Progenitor cell of endocrine pancreas (in vitro differentiated cells): ENCODE results near the gene NPIPB9. TPM values are rescaled to one million over a fixed set of nuclear protein-coding genes. Genes with fewer than 3 reads are reported as not detected.
"Not testable (repeated sequence)": the region's sequence is repeated elsewhere in the genome, so short reads cannot be mapped to it uniquely, and the experiment has no call there.

ENCODE experiments used
- DNase-seq: peaks from one replicate; pipeline ENCODE4 v3.0.0; 2021; ENCODE audit warnings: low spot score; ENCODE audit not compliant: unreplicated experiment
- H3K27ac Mint-ChIP-seq: 2 replicates; pipeline ENCODE4 v1.8.0; 2021; ENCODE audit warnings: mild to moderate bottlenecking, moderate library complexity, mixed read lengths
- H3K27me3 Mint-ChIP-seq: 2 replicates; pipeline ENCODE4 v1.8.0; 2021; ENCODE audit warnings: mixed read lengths
- H3K36me3 Mint-ChIP-seq: 2 replicates; pipeline ENCODE4 v1.8.0; 2022; ENCODE audit warnings: mixed read lengths; ENCODE audit not compliant: insufficient read depth
- H3K4me1 Mint-ChIP-seq: 2 replicates; pipeline ENCODE4 v1.8.0; 2021; ENCODE audit warnings: low read depth, mixed read lengths
- H3K4me3 Mint-ChIP-seq: 2 replicates; pipeline ENCODE4 v1.8.0; 2021; ENCODE audit warnings: low read depth, mild to moderate bottlenecking, moderate library complexity, mixed read lengths
- H3K9me3 Mint-ChIP-seq: 2 replicates; pipeline ENCODE4 v1.8.0; 2021; ENCODE audit warnings: low read depth, mixed read lengths
- total RNA-seq: library from RNA; stranded (reverse); gene quantifications from 2 replicates; pipeline ENCODE4 v1.2.1, GENCODE V29; 2021
- TF ChIP-seq, protein P1 (sequence below): fragments of 200-600 bp; sonication (generic); IDR thresholded peaks from one replicate; pipeline ENCODE4 v1.5.0; 2021; ENCODE audit warnings: antibody characterized with exemption, mild to moderate bottlenecking; ENCODE audit not compliant: unreplicated experiment

The NPIPB9 gene
- total RNA-seq, 1 donor from 2014 or later = 3.4 TPM

DNA sequence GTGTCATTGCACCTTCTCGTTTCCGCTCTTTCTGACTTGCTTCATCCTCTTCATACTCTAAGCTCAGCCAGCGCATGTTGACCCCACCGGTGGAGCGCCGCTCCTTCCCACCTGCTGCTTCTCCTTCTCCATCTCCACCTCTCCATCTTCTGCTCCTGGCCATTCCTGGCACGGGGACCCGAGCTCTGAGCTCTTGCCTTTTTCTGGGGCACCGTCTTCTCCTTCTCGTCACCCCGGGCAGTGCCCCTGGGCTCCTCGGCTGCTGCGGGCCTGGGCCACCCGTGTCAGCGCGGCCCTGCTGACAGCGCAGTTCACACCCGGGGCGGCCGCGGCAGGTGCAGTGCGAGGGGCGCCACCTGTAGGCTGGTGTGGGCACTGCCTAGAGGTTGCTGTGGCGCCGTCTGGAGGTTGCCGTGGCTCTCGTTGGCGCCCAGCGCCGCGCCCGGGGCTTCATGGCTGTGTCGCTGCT, 1.6 kb upstream of the NPIPB9 start:
- not testable (repeated sequence) for H3K27ac Mint-ChIP-seq
- peak; percentile 19 for DNase-seq

DNA sequence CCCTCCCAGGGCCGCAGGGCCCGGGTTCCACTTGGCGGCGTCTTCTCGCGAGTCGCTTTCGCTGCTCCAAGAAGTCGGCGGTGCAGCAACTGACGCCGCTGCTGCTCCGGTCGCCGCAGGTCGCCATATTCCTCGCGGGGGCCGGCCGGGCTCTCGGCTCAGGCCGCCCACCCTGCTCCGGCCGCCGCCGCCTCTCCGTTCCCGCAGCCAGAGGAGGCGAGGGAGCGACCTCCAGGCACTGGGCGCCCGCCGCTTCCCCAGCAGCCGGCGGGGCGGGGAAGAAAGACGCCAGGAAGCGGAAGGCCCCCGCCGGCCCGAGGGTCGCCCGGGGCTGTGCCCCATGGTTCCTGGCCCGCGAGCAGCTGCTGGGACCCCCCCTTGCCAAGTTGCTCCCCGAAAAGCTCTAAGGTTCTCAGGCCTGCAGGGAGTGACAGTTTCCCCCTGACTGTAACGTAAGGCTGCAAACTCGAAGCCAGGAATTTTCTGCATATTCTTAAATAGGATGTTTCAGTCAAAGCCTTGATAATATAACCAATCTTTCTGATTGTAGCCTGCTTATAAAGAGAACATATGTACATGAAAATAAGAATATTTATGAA, 1.0 kb upstream of the NPIPB9 start:
- H3K4me1 Mint-ChIP-seq, DNase-seq, H3K27ac Mint-ChIP-seq, H3K4me3 Mint-ChIP-seq, H3K36me3 Mint-ChIP-seq, H3K27me3 Mint-ChIP-seq, H3K9me3 Mint-ChIP-seq: not testable (repeated sequence)

More for the DNA sequence above, 1.6 kb upstream of the NPIPB9 start:
- H3K27me3 Mint-ChIP-seq, H3K9me3 Mint-ChIP-seq, H3K4me3 Mint-ChIP-seq, H3K36me3 Mint-ChIP-seq, H3K4me1 Mint-ChIP-seq: not testable (repeated sequence)
- TF ChIP-seq, protein P1, sequence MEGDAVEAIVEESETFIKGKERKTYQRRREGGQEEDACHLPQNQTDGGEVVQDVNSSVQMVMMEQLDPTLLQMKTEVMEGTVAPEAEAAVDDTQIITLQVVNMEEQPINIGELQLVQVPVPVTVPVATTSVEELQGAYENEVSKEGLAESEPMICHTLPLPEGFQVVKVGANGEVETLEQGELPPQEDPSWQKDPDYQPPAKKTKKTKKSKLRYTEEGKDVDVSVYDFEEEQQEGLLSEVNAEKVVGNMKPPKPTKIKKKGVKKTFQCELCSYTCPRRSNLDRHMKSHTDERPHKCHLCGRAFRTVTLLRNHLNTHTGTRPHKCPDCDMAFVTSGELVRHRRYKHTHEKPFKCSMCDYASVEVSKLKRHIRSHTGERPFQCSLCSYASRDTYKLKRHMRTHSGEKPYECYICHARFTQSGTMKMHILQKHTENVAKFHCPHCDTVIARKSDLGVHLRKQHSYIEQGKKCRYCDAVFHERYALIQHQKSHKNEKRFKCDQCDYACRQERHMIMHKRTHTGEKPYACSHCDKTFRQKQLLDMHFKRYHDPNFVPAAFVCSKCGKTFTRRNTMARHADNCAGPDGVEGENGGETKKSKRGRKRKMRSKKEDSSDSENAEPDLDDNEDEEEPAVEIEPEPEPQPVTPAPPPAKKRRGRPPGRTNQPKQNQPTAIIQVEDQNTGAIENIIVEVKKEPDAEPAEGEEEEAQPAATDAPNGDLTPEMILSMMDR = peak; percentile 36

GRCh38 chr16:28781697-28782096, 30.1 kb downstream of the NPIPB9 start:
- not testable (repeated sequence) for H3K9me3 Mint-ChIP-seq, H3K36me3 Mint-ChIP-seq, H3K27me3 Mint-ChIP-seq, H3K4me1 Mint-ChIP-seq, H3K27ac Mint-ChIP-seq, H3K4me3 Mint-ChIP-seq, DNase-seq

- not testable (repeated sequence) for H3K4me1 Mint-ChIP-seq, H3K36me3 Mint-ChIP-seq, H3K9me3 Mint-ChIP-seq, H3K27ac Mint-ChIP-seq, DNase-seq, H3K27me3 Mint-ChIP-seq, H3K4me3 Mint-ChIP-seq
Measured at GRCh38 chr16:28782357-28782756, 30.8 kb downstream of the NPIPB9 start.

GRCh38 chr16:28802235-28803019, 50.8 kb downstream of the NPIPB9 start:
- not testable (repeated sequence) for H3K9me3 Mint-ChIP-seq, H3K27me3 Mint-ChIP-seq, H3K36me3 Mint-ChIP-seq, H3K4me1 Mint-ChIP-seq, H3K27ac Mint-ChIP-seq, DNase-seq, H3K4me3 Mint-ChIP-seq
- TF ChIP-seq, protein P1 = peak; percentile 54

- not testable (repeated sequence) for H3K9me3 Mint-ChIP-seq, DNase-seq, H3K27me3 Mint-ChIP-seq, H3K4me1 Mint-ChIP-seq, H3K27ac Mint-ChIP-seq, H3K36me3 Mint-ChIP-seq, H3K4me3 Mint-ChIP-seq
Measured at GRCh38 chr16:28807445-28808120, 56.0 kb downstream of the NPIPB9 start.

GRCh38 chr16:28820016-28820415, 68.4 kb downstream of the NPIPB9 start:
- Mint-ChIP-seq H3K27ac (no peak overlapping the region), H3K4me3 (no peak overlapping the region), H3K27me3 (no peaks in the 10 kb centered on the region), H3K9me3 (peaks cover 3% of the 10 kb centered on the region), H3K4me1 (peaks cover 11% of the 10 kb centered on the region), H3K36me3 (peaks cover 2% of the 10 kb centered on the region)
- DNase-seq = no peak
- TF ChIP-seq, protein P1 = no peak

DNA sequence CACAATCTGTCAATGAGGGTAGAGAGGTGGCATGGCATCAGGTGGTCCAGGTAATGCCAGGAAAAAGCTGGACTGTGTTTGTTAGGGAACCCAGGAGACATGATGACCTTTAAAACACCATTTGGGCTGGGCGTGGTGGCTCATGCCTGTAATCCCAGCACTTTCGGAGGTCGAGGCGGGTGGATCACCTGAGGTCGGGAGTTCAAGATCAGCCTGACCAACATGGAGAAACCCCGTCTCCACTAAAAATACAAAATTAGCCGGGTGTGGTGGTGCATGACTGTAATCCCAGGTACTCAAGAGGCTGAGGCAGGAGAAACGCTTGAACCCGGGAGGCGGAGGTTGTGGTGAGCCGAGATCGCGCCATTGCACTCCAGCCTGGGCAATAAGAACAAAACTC, 69.0 kb downstream of the NPIPB9 start:
- not testable (repeated sequence) for H3K27ac Mint-ChIP-seq, H3K27me3 Mint-ChIP-seq, H3K36me3 Mint-ChIP-seq, H3K4me3 Mint-ChIP-seq, H3K9me3 Mint-ChIP-seq, DNase-seq
- peaks cover 17% of the 10 kb centered on the region for H3K4me1 Mint-ChIP-seq
